HCT116 (cell line): ENCODE measurements around the gene KCNAB2.

Source experiments
- CEBPB ChIP-seq: IDR thresholded peaks from 2 replicates; pipeline ENCODE4 v1.6.1; 2012; ENCODE audit warnings: low read depth
- EZH2 ChIP-seq: fragments of 200-600 bp; sonication (generic); IDR thresholded peaks from 2 replicates; pipeline ENCODE4 v1.6.1; 2017; ENCODE audit warnings: antibody characterized with exemption, mixed run types
- FOSL1 ChIP-seq: IDR thresholded peaks from 2 replicates; pipeline ENCODE4 v1.6.1; 2012; ENCODE audit warnings: low read depth
- JUND ChIP-seq: IDR thresholded peaks from 2 replicates; pipeline ENCODE4 v1.6.1; 2012
- POLR2A ChIP-seq: IDR thresholded peaks from 2 replicates; pipeline ENCODE4 v1.7.0; 2011; ENCODE audit warnings: borderline replicate concordance; ENCODE audit not compliant: insufficient read depth, insufficient read length; ENCODE audit errors: extremely low read depth
- POLR2AphosphoS5 ChIP-seq: IDR thresholded peaks from 2 replicates; pipeline ENCODE4 v1.6.1; 2011; ENCODE audit warnings: mild to moderate bottlenecking, low read depth, low read length, moderate library complexity
- RAD21 ChIP-seq: IDR thresholded peaks from 2 replicates; pipeline ENCODE4 v1.6.1; 2012; ENCODE audit warnings: low read depth, mild to moderate bottlenecking
- TCF7L2 ChIP-seq: IDR thresholded peaks from 2 replicates; pipeline ENCODE4 v1.7.0; 2011; ENCODE audit warnings: borderline replicate concordance, inconsistent platforms; ENCODE audit not compliant: insufficient read depth, insufficient read length; ENCODE audit errors: extremely low read depth
- TF ChIP-seq, protein P1 (sequence below), 3 experiments: fragments of 200-600 bp in 1 of 3; sonication (generic) in 1 of 3; IDR thresholded peaks in 2 of 3; conservative IDR thresholded peaks in 1 of 3; 2 replicates each; pipeline ENCODE4 v1.5.1; 2012 to 2017; ENCODE audit warnings: low read depth in 2 of 3, low read length in 2 of 3, antibody characterized with exemption in 1 of 3, borderline replicate concordance in 1 of 3, control low read depth in 1 of 3, mild to moderate bottlenecking in 1 of 3, mixed read lengths in 1 of 3, mixed run types in 1 of 3, moderate library complexity in 1 of 3; ENCODE audit not compliant: insufficient read depth in 1 of 3
- TF ChIP-seq, protein P2 (sequence below): IDR thresholded peaks from 2 replicates; pipeline ENCODE4 v1.6.1; 2012
- TF ChIP-seq, protein P3 (sequence below): IDR thresholded peaks from 2 replicates; pipeline ENCODE4 v1.6.1; 2012
- TF ChIP-seq, protein P4 (sequence below): IDR thresholded peaks from 2 replicates; pipeline ENCODE4 v1.6.1; 2012; ENCODE audit warnings: low read depth
- TF ChIP-seq, protein P5 (sequence below): IDR thresholded peaks from 2 replicates; pipeline ENCODE4 v1.6.1; 2011; ENCODE audit warnings: mild to moderate bottlenecking, low read length, moderate library complexity; ENCODE audit not compliant: insufficient replicate concordance; ENCODE audit errors: extremely low read depth

DNA sequence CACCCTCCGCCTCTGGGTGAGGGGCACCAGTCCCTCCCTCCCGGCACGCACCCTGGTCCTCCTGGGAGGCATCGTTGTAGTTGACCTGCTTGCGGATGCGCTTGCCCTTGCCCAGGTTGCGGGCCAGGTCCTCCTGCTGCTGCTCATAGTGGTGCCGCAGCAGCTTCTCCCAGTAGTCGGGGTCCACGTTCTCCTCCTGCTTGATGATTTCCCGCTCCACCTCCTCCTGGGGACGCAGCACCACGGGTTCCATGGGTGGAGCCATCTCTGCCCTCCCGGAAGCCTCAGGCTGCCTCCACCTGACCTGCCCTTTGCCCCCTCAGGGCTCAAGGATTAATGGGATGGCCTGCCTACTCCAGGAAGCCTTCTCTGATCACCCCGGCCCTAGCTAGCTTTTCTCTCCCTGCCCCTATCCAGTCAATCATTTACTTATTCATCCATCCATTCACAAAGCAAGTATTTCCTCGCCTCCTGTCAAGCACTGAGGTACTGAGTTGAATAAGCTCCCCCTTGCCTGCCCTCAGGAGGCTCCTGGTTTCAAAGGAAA is 80.9 kb downstream of the KCNAB2 start:
- no peak for TF ChIP-seq JUND
- no peak for TF ChIP-seq EZH2
- TF ChIP-seq, protein P1, sequence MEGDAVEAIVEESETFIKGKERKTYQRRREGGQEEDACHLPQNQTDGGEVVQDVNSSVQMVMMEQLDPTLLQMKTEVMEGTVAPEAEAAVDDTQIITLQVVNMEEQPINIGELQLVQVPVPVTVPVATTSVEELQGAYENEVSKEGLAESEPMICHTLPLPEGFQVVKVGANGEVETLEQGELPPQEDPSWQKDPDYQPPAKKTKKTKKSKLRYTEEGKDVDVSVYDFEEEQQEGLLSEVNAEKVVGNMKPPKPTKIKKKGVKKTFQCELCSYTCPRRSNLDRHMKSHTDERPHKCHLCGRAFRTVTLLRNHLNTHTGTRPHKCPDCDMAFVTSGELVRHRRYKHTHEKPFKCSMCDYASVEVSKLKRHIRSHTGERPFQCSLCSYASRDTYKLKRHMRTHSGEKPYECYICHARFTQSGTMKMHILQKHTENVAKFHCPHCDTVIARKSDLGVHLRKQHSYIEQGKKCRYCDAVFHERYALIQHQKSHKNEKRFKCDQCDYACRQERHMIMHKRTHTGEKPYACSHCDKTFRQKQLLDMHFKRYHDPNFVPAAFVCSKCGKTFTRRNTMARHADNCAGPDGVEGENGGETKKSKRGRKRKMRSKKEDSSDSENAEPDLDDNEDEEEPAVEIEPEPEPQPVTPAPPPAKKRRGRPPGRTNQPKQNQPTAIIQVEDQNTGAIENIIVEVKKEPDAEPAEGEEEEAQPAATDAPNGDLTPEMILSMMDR (IDR thresholded peaks at IDR 0.05 in 2 of 3, conservative IDR thresholded peaks at IDR 0.05 in 1 of 3; ENCODE audit: borderline replicate concordance in 1 of 3, insufficient read depth in 1 of 3, low read depth in 2 of 3, low read length in 2 of 3): no peak
- TF ChIP-seq, protein P2, sequence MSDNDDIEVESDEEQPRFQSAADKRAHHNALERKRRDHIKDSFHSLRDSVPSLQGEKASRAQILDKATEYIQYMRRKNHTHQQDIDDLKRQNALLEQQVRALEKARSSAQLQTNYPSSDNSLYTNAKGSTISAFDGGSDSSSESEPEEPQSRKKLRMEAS: no peak
- no peak for TF ChIP-seq POLR2AphosphoS5
- TF ChIP-seq TCF7L2: no peak
- TF ChIP-seq RAD21: no peak
- TF ChIP-seq, protein P3, sequence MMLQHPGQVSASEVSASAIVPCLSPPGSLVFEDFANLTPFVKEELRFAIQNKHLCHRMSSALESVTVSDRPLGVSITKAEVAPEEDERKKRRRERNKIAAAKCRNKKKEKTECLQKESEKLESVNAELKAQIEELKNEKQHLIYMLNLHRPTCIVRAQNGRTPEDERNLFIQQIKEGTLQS: no peak
- TF ChIP-seq POLR2A: no peak
- no peak for TF ChIP-seq FOSL1
- TF ChIP-seq, protein P4, sequence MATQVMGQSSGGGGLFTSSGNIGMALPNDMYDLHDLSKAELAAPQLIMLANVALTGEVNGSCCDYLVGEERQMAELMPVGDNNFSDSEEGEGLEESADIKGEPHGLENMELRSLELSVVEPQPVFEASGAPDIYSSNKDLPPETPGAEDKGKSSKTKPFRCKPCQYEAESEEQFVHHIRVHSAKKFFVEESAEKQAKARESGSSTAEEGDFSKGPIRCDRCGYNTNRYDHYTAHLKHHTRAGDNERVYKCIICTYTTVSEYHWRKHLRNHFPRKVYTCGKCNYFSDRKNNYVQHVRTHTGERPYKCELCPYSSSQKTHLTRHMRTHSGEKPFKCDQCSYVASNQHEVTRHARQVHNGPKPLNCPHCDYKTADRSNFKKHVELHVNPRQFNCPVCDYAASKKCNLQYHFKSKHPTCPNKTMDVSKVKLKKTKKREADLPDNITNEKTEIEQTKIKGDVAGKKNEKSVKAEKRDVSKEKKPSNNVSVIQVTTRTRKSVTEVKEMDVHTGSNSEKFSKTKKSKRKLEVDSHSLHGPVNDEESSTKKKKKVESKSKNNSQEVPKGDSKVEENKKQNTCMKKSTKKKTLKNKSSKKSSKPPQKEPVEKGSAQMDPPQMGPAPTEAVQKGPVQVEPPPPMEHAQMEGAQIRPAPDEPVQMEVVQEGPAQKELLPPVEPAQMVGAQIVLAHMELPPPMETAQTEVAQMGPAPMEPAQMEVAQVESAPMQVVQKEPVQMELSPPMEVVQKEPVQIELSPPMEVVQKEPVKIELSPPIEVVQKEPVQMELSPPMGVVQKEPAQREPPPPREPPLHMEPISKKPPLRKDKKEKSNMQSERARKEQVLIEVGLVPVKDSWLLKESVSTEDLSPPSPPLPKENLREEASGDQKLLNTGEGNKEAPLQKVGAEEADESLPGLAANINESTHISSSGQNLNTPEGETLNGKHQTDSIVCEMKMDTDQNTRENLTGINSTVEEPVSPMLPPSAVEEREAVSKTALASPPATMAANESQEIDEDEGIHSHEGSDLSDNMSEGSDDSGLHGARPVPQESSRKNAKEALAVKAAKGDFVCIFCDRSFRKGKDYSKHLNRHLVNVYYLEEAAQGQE: no peak
- TF ChIP-seq, protein P5, sequence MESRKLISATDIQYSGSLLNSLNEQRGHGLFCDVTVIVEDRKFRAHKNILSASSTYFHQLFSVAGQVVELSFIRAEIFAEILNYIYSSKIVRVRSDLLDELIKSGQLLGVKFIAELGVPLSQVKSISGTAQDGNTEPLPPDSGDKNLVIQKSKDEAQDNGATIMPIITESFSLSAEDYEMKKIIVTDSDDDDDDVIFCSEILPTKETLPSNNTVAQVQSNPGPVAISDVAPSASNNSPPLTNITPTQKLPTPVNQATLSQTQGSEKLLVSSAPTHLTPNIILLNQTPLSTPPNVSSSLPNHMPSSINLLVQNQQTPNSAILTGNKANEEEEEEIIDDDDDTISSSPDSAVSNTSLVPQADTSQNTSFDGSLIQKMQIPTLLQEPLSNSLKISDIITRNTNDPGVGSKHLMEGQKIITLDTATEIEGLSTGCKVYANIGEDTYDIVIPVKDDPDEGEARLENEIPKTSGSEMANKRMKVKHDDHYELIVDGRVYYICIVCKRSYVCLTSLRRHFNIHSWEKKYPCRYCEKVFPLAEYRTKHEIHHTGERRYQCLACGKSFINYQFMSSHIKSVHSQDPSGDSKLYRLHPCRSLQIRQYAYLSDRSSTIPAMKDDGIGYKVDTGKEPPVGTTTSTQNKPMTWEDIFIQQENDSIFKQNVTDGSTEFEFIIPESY: no peak
- TF ChIP-seq CEBPB: no peak
